Stimulated activated naive CD4-positive, alpha-beta T cell treated with Interleukin-2 at 50 U/mL for 16 hours (primary cell): ENCODE data around the gene FBXO31.
"Not testable (repeated sequence)": the region's sequence is repeated elsewhere in the genome, so short reads cannot be mapped to it uniquely, and the experiment has no call there.

Experiments
- DNase-seq: peaks from one replicate; lab custom pipeline; 2025; lab: John Stamatoyannopoulos, UW

FBXO31 gene

DNA sequence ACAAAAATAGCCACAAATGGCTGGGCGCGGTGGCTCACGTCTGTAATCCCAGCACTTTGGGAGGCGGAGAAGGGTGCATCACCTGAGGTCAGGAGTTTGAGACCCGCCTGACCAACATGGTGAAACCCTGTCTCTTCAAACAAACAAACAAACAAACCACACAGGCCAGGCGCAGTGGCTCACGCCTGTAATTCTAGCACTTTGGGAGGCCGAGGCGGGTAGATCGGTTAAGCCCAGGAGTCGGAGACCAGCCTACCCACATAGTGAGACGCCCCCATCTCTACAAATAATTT, 1.2 kb upstream of the FBXO31 start:
- not testable (repeated sequence) for DNase-seq

DNA sequence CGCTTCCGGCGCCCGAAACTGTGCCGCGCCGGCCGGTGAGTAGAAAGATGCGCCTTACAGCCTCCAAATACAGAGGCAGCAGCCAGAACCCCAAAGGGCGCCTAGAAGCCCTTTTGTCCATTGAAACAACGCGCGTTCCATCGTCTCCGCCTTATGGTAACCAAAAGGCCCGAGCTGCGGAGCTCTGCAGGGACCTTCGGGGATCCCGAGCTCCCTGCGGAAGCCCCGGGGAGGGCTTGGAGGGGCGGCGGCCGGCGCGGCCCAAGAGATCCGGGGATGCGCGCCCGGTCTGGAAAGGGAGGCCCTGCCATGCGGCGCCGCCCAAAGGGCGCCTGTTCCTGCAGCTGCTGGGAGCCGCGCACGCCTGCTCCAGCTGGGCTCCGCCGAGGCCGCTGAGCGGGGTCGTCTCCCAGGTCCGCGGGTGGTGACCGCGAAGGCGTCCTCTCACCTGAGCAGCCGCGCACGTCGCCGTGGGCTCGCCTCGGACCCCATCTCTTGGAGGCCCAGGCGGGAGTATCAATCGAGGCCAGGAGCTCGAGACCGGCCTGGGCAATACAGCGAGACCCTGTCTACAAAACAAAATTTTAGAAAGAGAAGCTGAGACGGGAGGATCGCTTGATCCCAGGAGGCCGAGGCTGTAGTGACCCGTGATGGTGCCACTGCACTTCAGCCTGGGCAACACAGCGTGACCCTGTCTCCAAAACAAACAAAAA, 742 bp upstream of the FBXO31 start:
- DNase-seq, result no peak

DNA sequence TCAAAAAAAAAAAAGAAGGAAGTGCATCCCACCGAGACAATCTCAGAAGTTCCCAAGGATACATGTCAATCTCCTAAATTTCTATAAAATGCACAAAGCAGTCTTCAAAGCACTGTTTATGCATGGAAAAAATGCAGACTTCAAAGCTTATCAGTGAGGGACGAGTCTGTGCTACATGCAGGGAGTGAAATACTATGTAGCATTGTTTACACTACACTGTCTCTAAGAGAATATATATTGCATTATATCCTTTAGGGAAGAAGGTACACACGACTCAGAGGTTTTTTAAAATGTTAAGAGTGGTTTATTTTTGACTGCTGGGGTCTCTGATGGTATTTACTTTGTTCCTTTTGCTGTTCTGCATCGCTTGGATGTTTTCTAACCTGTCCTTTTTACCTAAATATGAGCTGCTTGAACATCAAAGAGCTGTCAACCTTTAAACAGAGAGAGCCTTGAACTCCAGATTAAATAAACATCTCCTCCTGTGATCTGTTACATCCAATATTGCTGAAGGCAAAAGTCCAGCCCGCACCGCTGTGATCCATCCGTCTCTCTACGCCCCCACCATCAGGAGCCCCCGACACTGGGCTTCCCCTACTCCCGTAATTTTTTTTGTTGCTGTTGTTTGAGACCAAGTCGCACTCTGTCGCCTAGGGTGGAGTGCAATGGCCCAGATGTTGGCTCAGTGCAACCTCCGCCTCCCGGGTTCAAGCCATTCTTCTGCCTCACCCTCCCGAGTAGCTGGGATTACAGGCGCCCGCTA, 1.4 kb downstream of the FBXO31 start:
- DNase-seq, result no peak

GRCh38 chr16:87380881-87381280, 2.7 kb downstream of the FBXO31 start:
- DNase-seq, result no peak

DNA sequence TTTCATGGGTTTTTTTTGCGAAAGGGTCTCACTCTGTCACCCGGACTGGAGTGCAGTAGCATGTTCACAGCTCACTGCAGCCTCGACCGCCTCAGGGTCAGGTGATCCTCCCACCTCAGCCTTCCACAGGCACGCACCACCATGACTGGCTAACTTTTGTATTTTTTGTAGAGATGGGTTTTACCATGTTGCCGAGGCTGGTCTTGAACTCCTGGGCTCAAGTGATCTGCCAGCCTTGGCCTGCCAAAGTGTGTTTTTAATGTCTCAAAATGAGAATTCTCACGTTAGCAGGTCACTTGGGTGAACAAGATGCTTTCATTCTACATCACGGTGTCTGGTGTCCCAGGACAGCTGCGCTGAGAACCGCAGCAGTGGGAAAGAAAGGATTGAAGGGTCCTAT, 3.2 kb downstream of the FBXO31 start:
- DNase-seq, result no peak

DNA sequence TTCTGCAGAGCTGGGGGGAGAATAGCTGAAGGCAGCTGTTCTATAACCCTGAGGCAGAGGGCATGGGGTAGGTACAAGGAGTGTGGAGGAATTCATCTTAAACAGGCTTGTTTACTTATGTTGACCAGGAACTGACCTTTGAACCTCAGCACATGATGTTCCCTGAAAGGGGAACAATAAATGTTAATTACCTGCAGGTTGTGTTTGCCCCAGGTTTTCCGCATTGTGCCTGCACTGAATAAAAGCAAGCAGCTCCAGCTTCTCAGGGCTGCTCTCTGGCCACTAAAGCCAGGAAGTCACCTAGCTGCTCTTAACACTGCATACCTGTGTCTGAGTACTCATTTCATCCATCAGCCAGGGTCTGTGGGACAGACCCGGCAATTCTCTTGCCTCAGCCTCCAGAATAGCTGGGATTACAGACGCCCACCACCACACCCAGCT, 4.2 kb downstream of the FBXO31 start:
- DNase-seq, result not testable (repeated sequence)

DNA sequence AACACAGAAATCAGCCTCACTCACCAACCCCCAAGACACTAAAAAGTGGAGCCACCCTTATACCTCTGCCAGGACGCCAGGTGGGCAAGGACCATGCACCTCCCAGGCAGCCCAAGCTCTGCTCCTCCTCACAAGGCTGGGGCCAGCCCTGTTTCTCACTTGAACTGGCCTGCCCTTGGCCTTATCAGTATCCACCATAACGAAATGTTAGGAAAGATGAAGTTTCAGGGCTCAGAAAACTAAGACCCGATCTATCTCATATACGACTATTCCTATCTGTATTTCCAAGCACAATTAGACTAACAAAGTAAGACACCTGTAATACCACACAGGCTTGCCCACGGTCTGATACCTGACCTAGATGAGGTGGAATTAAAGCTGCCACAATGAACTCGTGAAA, 6.9 kb downstream of the FBXO31 start:
- DNase-seq, result no peak

DNA sequence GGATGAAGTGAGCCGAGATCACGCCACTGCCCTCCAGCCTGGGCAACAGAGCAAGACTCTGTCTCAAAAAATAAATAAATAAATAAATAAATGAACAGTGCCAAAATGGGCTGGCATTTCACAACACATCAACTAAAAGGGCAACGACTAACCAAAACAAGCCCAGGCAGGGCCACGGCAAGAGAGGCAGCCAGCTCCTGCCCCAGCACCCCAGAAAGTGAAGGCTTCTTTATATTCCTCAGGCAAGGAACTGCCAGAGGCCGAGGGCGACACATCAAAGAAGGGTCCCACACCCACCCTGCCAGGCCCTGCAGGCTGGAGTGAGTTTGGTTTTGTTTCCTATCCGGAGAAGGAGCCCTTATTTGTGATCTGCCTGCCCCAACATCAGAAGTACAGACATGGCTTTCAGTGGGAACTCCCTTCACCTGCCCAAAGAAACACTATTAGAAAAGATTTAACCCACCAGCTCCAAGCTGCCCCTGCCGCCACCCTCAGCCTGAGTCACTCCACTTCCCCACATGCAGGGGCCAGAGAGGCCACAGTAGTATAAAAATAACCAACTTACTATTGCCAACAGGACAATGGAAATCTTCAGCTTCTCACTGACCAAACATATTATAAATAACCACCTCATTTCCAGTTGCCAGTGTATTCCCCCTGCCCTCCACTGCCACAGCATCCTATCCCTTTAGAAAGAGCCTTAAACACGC, 8.0 kb downstream of the FBXO31 start:
- DNase-seq, result no peak

DNA sequence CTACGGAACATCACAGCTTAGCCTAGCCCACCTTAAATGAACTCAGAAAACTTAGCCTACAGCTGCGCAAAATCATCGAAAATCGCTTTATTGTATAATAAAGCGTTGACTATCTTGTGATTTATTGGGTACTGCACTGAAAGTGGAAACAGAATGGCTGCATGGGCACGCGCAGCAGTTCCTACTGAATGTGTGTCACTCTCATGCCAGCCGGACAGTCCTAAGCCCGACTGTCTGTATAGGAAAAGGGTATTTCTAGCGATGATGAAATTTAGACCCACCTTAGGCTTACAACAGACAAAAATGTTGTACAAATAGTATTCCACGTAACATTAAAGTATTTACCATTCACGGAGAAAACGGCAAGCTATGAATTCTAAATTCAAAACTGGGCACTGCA, 9.3 kb downstream of the FBXO31 start:
- no peak for DNase-seq

DNA sequence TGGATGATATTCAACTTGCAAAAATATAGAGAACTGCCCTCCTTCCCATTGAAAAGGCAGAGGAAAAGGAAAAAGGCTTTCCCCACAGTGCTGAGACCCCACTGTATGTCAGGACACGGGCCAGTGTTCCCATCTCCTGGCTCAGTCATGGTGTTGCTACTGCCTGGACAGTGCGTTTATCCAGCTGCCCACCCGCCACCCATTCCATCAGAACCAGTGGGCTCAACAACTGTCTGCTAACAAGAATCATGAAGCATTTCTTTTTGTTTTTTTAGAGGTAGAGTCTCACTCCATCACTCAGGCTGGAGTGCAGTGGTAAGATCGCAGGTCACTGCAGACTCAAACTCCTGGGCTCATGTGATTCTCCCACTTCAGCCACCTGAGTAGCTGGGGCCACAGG, 11.3 kb downstream of the FBXO31 start:
- DNase-seq, result no peak

GRCh38 chr16:87371261-87371866, 12.2 kb downstream of the FBXO31 start:
- DNase-seq, result no peak

DNA sequence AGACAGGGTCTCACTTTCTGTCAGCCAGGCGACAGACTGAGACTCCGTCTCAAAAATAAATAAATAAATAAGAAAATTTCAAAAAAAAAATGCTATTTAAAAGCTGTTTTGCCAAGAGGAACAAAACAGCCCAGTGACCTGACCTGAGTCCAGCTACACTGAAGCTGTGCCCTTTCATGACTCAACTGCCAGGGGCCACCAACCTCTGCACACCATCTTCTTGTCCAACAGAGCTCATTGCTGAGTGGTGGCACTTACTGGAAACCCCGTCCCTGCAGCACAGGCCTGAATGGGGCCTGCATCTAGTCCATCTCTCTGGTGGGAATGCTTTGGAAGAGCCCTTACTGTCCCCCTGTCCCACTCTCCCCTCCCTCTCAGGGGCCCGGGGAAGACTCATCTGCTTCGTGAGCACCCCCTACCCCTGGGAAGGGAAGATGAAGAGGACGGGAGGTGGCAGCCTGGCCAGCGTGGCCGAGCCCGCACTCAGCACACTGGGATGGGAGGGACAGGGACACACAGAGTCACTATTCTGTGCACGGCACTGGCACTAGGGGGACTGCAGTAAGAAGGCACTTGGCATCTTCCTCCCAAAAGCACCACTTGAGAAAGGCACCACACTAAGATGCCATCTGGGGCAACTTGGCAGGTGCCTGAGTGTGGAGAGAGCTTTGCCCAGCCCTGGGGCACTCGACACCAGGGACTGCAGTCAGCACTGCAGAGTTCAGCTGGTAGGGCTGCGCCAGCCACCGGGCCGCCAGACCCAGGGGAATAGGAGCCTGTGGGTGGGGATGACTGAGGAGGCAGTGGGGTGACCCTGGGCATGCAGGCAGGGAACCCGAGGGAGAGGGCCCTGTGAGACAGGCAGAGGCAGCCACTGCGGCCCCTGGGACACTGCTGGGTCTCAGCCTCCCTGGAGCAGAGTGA, 13.5 kb downstream of the FBXO31 start:
- DNase-seq, result no peak

GRCh38 chr16:87369117-87369765, 14.3 kb downstream of the FBXO31 start:
- DNase-seq, result no peak

DNA sequence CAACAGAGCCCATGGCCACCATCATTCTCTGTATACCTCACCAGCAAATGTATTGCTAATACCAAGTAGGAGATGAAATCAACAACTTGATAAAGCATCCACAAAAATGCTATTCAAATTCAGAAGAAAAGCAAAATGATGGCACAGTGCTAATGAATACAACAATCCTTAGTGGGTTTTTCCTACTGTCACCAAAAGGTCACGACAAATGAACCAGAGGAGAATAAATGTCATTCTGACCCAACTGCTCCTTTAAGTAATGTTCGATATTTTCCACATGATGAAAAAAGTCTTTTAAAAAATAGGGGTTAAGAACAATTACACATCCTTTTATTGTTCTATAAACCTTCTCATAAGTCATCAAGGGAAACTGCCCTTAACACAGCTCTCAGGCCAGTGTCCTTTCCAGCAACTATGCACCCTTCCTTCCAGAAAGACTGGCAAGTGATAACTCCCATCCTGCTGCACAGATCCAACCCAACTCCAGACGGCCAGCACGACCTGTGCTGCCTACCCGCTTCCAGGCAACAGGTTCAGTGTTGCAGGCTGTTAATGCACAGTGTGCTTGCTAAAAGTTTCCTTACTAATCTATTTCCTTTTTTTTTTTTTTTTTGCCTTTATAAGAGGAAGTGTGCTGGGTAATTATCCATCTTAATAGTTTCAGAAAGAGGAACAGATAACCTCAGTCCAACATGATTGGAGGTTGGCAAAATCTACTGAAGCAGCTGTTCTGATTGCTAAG, 15.4 kb downstream of the FBXO31 start:
- DNase-seq, result no peak

DNA sequence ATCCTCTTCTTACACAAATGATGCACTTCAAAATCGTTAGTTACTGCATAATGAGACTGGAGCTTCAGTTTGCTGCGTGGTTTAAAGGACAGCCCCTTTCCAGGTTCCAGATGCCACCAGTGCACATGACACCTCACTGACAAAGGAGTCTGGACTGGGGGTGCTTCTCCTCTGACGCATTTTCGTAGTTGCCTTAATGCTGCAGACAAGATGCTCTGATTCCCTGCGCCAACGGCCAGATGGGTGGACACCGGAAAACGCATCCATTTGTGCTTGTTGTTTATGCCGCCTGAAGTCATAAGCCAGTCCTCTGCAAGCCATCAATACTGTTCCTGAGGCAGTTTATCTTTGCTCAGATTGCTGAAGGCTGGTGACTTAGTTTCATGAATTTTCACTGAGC, 16.0 kb downstream of the FBXO31 start:
- DNase-seq, result no peak

GRCh38 chr16:87366930-87367329, 16.6 kb downstream of the FBXO31 start:
- no peak for DNase-seq

DNA sequence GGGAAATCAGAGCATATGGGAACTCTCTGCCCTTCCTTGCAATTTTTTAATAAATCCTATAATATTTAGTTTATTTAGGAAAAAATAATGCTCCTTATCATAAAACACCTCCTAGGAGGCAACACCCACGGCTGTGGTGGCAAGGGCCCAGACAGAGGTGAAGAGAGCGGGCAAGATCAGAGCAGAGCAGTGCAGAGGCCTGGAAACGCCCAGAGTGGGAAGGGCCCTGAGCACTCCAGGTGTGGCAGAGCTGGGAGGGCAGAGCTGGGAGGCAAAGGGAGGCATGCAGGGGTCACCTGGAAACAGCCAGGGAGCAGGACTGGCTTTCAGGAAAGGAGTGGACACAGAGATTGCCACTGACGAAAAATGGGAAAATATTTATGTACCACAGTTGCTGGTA, 17.3 kb downstream of the FBXO31 start:
- no peak for DNase-seq

DNA sequence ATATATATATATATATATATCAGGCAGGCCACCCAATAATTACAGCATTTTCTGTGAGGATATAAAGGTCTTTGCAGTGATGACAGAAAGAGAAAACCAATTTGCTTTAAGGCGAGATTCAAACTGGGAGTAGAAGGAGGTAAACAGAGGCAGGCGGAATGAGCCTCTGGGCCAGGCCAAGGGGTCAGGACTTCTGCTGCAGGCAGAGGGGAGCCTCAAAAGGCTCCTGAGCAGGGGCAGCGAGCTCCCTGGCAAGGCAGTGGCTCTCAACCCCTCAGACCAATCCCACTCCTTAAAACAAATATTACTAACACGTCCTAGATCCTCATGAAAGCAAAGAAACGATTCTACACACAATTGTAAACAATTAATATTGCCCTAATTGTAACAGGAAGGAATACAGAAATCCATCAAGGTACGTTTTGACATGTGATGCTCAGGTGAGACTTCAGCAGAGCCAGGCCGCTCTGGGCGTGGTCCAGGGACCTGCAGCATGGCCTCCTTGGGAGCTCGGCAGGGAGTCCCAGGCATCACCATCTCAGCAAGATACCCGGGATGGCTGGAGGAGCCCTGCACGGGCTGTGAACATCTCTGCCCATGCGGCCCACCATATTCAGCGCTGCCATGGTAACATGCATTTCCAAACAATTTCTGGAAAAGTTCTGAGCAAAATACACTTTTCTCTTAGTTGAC, 18.4 kb downstream of the FBXO31 start:
- DNase-seq, result no peak

DNA sequence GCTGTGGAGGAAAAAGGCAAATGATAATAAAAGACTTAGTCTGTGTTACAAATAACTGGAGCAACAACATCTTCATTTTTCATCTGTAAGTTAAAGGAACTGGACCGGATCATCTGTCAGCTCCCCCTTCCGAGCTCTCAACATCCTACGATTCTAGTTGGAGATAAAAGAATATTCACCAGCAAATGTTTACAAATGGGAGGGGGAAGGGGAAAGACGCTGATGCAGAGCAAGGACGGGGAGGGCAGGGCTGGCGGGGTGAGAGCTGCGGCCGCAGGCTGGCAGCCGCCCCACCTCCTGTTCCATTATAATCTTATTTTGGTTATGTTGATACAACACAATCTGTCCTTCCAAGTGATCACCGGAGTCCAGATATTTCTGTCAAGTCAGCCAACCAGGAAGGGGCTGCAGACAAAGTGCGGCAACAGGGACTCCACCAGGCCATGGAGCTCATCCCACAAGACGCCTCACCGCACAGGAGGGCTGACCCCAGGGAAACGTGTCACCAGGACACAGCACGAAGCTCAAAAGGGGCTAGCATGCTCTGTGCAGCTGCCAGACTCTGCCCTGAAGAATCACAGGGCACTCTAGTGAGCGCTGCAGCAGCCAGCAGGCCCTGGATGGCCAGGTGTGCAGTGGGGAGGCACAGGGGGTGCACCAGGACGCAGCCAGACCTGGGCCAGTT, 19.7 kb downstream of the FBXO31 start:
- DNase-seq, result no peak
